IMR-90 (cell line): ENCODE data around the gene TEAD1. TPM values are rescaled to one million over a fixed set of nuclear protein-coding genes. Genes with fewer than 3 reads are reported as not detected.

Experiments used
- ATAC-seq: fragments of 200-7000 bp; cut with Tn5 transposase; 2 replicates; pipeline ENCODE4 v1.9.1; 2020; ENCODE audit warnings: low read depth, mild to moderate bottlenecking, moderate library complexity
- BruUV-seq: library from RNA; stranded (reverse); fragments of 400-500 nt; replicated peaks from 2 replicates; lab custom pipeline; 2021; lab: Mats Ljungman, UMichigan
- CTCF ChIA-PET: fragments of 300-600 bp; formaldehyde crosslinking; extraction: SDS; loops from one replicate; lab custom pipeline; 2021; ENCODE audit warnings: antibody characterized with exemption; lab: Yijun Ruan, JAX
- POLR2A ChIA-PET: fragments of 300-600 bp; sonication (Branson Sonifier 250); formaldehyde crosslinking; loops from one replicate; lab custom pipeline; 2022; ENCODE audit warnings: antibody characterized with exemption; ENCODE audit not compliant: unreplicated experiment; lab: Charles Lee
- DNase-seq: peaks from one replicate; pipeline ENCODE4 v3.0.0; 2013
- H2AFZ ChIP-seq: replicated peaks from 2 replicates; pipeline ENCODE3; 2013; ENCODE audit warnings: low read length, mild to moderate bottlenecking; ENCODE audit not compliant: poor library complexity
- H2AK5ac ChIP-seq: 2 replicates; pipeline ENCODE4 v1.6.1; 2013; ENCODE audit warnings: low read depth, low read length, inconsistent platforms
- H2AK9ac ChIP-seq: replicated peaks from 2 replicates; pipeline ENCODE3; 2013; ENCODE audit warnings: mild to moderate bottlenecking, low read depth, low read length, moderate library complexity; ENCODE audit not compliant: poor library complexity
- H2BK120ac ChIP-seq: 2 replicates; pipeline ENCODE4 v1.6.1; 2013; ENCODE audit warnings: low read depth, low read length, inconsistent platforms
- H2BK15ac ChIP-seq: 3 replicates; pipeline ENCODE4 v1.6.1; 2013; ENCODE audit warnings: low read depth, low read length, inconsistent platforms
- H2BK20ac ChIP-seq: 2 replicates; pipeline ENCODE4 v1.6.1; 2013; ENCODE audit warnings: low read depth, mild to moderate bottlenecking, inconsistent platforms, low read length, moderate library complexity
- H2BK5ac ChIP-seq: 2 replicates; pipeline ENCODE4 v1.6.1; 2013; ENCODE audit warnings: mild to moderate bottlenecking, low read depth, low read length, inconsistent platforms; ENCODE audit not compliant: poor library complexity, severe bottlenecking
- H3K14ac ChIP-seq: replicated peaks from 2 replicates; pipeline ENCODE4 v1.6.1; 2013; ENCODE audit warnings: low read depth, low read length, inconsistent platforms
- H3K18ac ChIP-seq: 2 replicates; pipeline ENCODE4 v1.6.1; 2013; ENCODE audit warnings: low read depth, low read length, control low read depth
- H3K23ac ChIP-seq: 2 replicates; pipeline ENCODE4 v1.6.1; 2013; ENCODE audit warnings: low read depth, low read length, inconsistent platforms
- H3K27ac ChIP-seq: 2 replicates; pipeline ENCODE4 v1.5.1; 2013; ENCODE audit warnings: mild to moderate bottlenecking, control low read depth, low read length; ENCODE audit not compliant: insufficient read depth
- H3K27me3 ChIP-seq: 2 replicates; pipeline ENCODE4 v1.6.1; 2013; ENCODE audit warnings: low read length; ENCODE audit not compliant: control insufficient read depth, insufficient read depth
- H3K36me3 ChIP-seq: 2 replicates; pipeline ENCODE4 v1.6.1; 2013; ENCODE audit warnings: low read length, mixed read lengths; ENCODE audit not compliant: control insufficient read depth, insufficient read depth
- H3K4ac ChIP-seq: 2 replicates; pipeline ENCODE4 v1.6.1; 2013; ENCODE audit warnings: low read depth, low read length, inconsistent platforms
- H3K4me1 ChIP-seq: 2 replicates; pipeline ENCODE4 v1.6.1; 2013; ENCODE audit warnings: low read length, mixed read lengths; ENCODE audit not compliant: control insufficient read depth, insufficient read depth
- H3K4me2 ChIP-seq: 2 replicates; pipeline ENCODE4 v1.6.1; 2013; ENCODE audit warnings: low read depth, mild to moderate bottlenecking, control low read depth, low read length, moderate library complexity
- H3K4me3 ChIP-seq: 2 replicates; pipeline ENCODE4 v1.5.1; 2013; ENCODE audit warnings: low read depth, mild to moderate bottlenecking, control low read depth, low read length, moderate library complexity; ENCODE audit not compliant: insufficient read depth
- H3K56ac ChIP-seq: 2 replicates; pipeline ENCODE4 v1.6.1; 2013; ENCODE audit warnings: low read length, inconsistent platforms; ENCODE audit not compliant: insufficient read depth; ENCODE audit errors: extremely low read depth
- H3K79me1 ChIP-seq, 2 experiments: 2 replicates each; pipeline ENCODE4 v1.6.1; 2013; ENCODE audit warnings: low read length in 2 of 2, inconsistent platforms in 1 of 2, low read depth in 1 of 2
- H3K9ac ChIP-seq: 2 replicates; pipeline ENCODE4 v1.6.1; 2013; ENCODE audit warnings: low read depth, low read length, control low read depth
- H3K9me1 ChIP-seq: 2 replicates; pipeline ENCODE4 v1.6.1; 2013; ENCODE audit warnings: low read length, inconsistent platforms; ENCODE audit not compliant: insufficient read depth
- H3K9me3 ChIP-seq: 2 replicates; pipeline ENCODE4 v1.6.1; 2013; ENCODE audit warnings: low read length; ENCODE audit not compliant: control insufficient read depth, insufficient read depth
- H4K20me1 ChIP-seq: 2 replicates; pipeline ENCODE4 v1.6.1; 2013; ENCODE audit warnings: low read length, inconsistent platforms; ENCODE audit not compliant: insufficient read depth
- H4K5ac ChIP-seq: 2 replicates; pipeline ENCODE4 v1.6.1; 2013; ENCODE audit warnings: mild to moderate bottlenecking, low read depth, low read length, control low read depth
- H4K8ac ChIP-seq, 2 experiments: 2 replicates each; pipeline ENCODE4 v1.6.1; 2013; ENCODE audit warnings: low read depth in 2 of 2, low read length in 2 of 2, control low read depth in 1 of 2, inconsistent platforms in 1 of 2
- H4K91ac ChIP-seq: 2 replicates; pipeline ENCODE4 v1.6.1; 2013; ENCODE audit warnings: low read depth, low read length, inconsistent platforms; ENCODE audit not compliant: insufficient read depth
- BHLHE40 ChIP-seq: fragments of 150-350 bp; IDR thresholded peaks from 2 replicates; pipeline ENCODE4 v1.6.1; 2016; ENCODE audit warnings: mild to moderate bottlenecking, low read depth, low read length
- CEBPB ChIP-seq: IDR thresholded peaks from 2 replicates; pipeline ENCODE4 v1.6.1; 2012; ENCODE audit warnings: low read depth, low read length, improper control_type of control experiment
- FOS ChIP-seq: fragments of 150-350 bp; IDR thresholded peaks from 2 replicates; pipeline ENCODE4 v1.6.1; 2016; ENCODE audit warnings: low read depth, low read length
- MAFK ChIP-seq: IDR thresholded peaks from 2 replicates; pipeline ENCODE4 v1.6.1; 2012; ENCODE audit warnings: low read depth, low read length, improper control_type of control experiment
- MAZ ChIP-seq: IDR thresholded peaks from 2 replicates; pipeline ENCODE4 v1.6.1; 2012; ENCODE audit warnings: low read depth, mild to moderate bottlenecking, low read length, improper control_type of control experiment, moderate library complexity, borderline replicate concordance
- RAD21 ChIP-seq: IDR thresholded peaks from 2 replicates; pipeline ENCODE4 v1.6.1; 2012; ENCODE audit warnings: low read length, improper control_type of control experiment
- SMC3 ChIP-seq: fragments of 150-350 bp; IDR thresholded peaks from 2 replicates; pipeline ENCODE4 v1.6.1; 2016; ENCODE audit warnings: low read depth, mild to moderate bottlenecking, antibody characterized with exemption, low read length, moderate library complexity
- WGBS, 2 experiments: methylation state at CpG; one replicate each; pipeline versions ENCODE4 v1.1.5 to v1.1.7; 2013; ENCODE audit warnings: missing lambda C conversion rate in 2 of 2; ENCODE audit not compliant: insufficient read length in 1 of 2; ENCODE audit errors: extremely low coverage in 2 of 2; 5-methylcytosine and 5-hydroxymethylcytosine counted together
- dilution Hi-C: fragments of 300-500 bp; cut with HindIII; formaldehyde crosslinking; loops from one replicate; pipeline ENCODE4 v1.14.3; 2018; ENCODE audit warnings: low sequenced_read_pairs; ENCODE audit not compliant: unreplicated experiment
- in situ Hi-C: fragments of 300-500 bp; cut with MboI; formaldehyde crosslinking; loops from 3 replicates; pipeline ENCODE4 v1.14.3; 2019; ENCODE audit warnings: low sequenced_read_pairs, inconsistent platforms, mixed read lengths
- intact Hi-C: fragments of 100-400 bp; cut with micrococcal nuclease; formaldehyde crosslinking; loops from 2 replicates; pipeline ENCODE4 v1.10.0; 2022
- polyA plus RNA-seq, 3 experiments: library from polyadenylated mRNA; depleted of rRNA; stranded (reverse); fragments of >200 nt; gene quantifications; 2 replicates each; pipeline ENCODE4 v1.2.3, GENCODE V29; 2012; ENCODE audit warnings: low replicate concordance in 1 of 3
- total RNA-seq: library from RNA; depleted of rRNA; stranded (reverse); fragments of >200 nt; gene quantifications from 2 replicates; pipeline ENCODE4 v1.2.3, GENCODE V29; 2012
- TF ChIP-seq, protein P1 (sequence below): fragments of 150-350 bp; IDR thresholded peaks from 2 replicates; pipeline ENCODE4 v1.6.1; 2016; ENCODE audit warnings: low read depth, mild to moderate bottlenecking, low read length, moderate library complexity, borderline replicate concordance

TEAD1 gene
- total and polyA plus RNA-seq, 2 of the 4 experiments (the other 2 are of a cell fraction), result 51.8 to 69.2 TPM

- H3K9me3 ChIP-seq, result peaks cover 4% of the 10 kb centered on the region
- H4K8ac ChIP-seq, result peak overlapping the region; percentile 12 to 59; a peak in 2 of 4 replicates
- H3K4me3 ChIP-seq, result no peak overlapping the region
- peaks cover 8% of the 10 kb centered on the region for H3K4me1 ChIP-seq
- H4K20me1 ChIP-seq, result no peaks in the 10 kb centered on the region
- CTCF ChIA-PET, result interaction anchor here (1.0 kb wide), 1 partner anchor 312 kb away, joined by 3 read pairs; no protein-coding TSS in a partner anchor
- H3K27me3 ChIP-seq, result no peaks in the 10 kb centered on the region
- peak overlapping the region; percentile 4; the same call in 1 of the 2 replicates for H4K5ac ChIP-seq
- no peak overlapping the region for H3K56ac ChIP-seq
- H2BK20ac ChIP-seq, result no peak overlapping the region; the same call in 1 of the 2 replicates
- peak overlapping the region; percentile 20; the same call in 1 of the 2 replicates for H2BK120ac ChIP-seq
- H3K18ac ChIP-seq, result peak overlapping the region; percentile 12; the same call in 1 of the 2 replicates
- intact Hi-C loops, result no loop called here
- H3K4me2 ChIP-seq, result no peak overlapping the region
- H2AK5ac ChIP-seq, result no peak overlapping the region
- in situ Hi-C loops, result no loop called here
- H3K79me1 ChIP-seq, result no peaks in the 10 kb centered on the region
- no TSS peak for BruUV-seq
- H4K91ac ChIP-seq, result 0 out of 2 replicates have a peak overlapping the region, but pooled peaks have one; percentile 12
- POLR2A ChIA-PET, result no interaction called here
- DNase-seq, result peak; percentile 37
- peak overlapping the region; percentile 23; the same call in 1 of the 2 replicates for H3K14ac ChIP-seq
- no peak overlapping the region for H3K27ac ChIP-seq
- H2BK15ac ChIP-seq, result peak overlapping the region; percentile 35; the same call in 1 of the 3 replicates
- no peak overlapping the region for H3K9ac ChIP-seq
- TF ChIP-seq CEBPB, result no peak
- no peak for TF ChIP-seq BHLHE40
- no peak for TF ChIP-seq MAFK
- TF ChIP-seq FOS, result no peak
- TF ChIP-seq SMC3, result no peak
- TF ChIP-seq, protein P1, sequence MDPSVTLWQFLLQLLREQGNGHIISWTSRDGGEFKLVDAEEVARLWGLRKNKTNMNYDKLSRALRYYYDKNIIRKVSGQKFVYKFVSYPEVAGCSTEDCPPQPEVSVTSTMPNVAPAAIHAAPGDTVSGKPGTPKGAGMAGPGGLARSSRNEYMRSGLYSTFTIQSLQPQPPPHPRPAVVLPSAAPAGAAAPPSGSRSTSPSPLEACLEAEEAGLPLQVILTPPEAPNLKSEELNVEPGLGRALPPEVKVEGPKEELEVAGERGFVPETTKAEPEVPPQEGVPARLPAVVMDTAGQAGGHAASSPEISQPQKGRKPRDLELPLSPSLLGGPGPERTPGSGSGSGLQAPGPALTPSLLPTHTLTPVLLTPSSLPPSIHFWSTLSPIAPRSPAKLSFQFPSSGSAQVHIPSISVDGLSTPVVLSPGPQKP, result no peak
- no peak for TF ChIP-seq RAD21
- no peak for TF ChIP-seq MAZ
- H3K23ac ChIP-seq, result peak overlapping the region; percentile 51; the same call in 1 of the 2 replicates
- H3K36me3 ChIP-seq, result no peaks in the 10 kb centered on the region
- peak overlapping the region; percentile 5 for H2AK9ac ChIP-seq
- H3K4ac ChIP-seq, result peak overlapping the region; percentile 28; the same call in 1 of the 2 replicates
- no CpG with 5 or more reads among the region's 6 CpGs for WGBS, 2 experiments
- dilution Hi-C loops, result no loop called here
- peaks cover 10% of the 10 kb centered on the region for H3K9me1 ChIP-seq
- H2AFZ ChIP-seq, result no peak overlapping the region
- no peak overlapping the region for H2BK5ac ChIP-seq
- no peak for ATAC-seq
Measured at GRCh38 chr11:12642806-12643428, 31.3 kb upstream of the TEAD1 start.
